ENCODE data around the gene ROR2. TPM values are rescaled to one million over a fixed set of nuclear protein-coding genes. Genes with fewer than 3 reads are reported as not detected.

Gene ROR2
- total RNA-seq, 4 donors from 2014 or later: 4.2 to 23.2 (median 11.2) TPM

DNA sequence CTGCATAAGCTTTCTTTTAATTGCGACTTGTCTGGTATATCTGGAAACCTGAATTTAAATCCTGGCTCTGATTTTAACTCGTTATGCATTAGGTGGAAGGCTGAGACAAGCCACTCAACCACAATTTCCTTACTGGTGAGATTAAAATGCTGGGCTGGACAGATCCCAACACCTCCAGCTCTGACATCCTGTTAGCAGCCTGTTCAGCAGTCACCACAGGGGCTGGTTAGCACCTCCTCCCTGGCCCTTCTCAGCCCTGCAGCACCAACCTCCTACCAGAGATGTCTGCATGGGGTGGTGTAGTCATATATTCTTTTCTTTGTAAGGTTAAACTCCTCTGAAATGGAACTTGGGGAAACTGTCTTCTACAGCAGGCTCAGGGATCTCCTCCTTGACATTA is 369.9 kb downstream of the ROR2 start:
- intact Hi-C loops (cut with DNase I; ENCODE audit: low total_unique reads) (no loop called here), in situ Hi-C loops (cut with MboI; ENCODE audit: low pct_ligation_motif_present in 1 of 4, low pct_unique_long_range_greater_than_20kb in 1 of 4, low sequenced_read_pairs in 3 of 4) (no loop called here)
- no peak overlapping the region for H3K4me3 ChIP-seq
- H3K27ac ChIP-seq: no peak overlapping the region
- peaks cover 0 to 4% (median 0%) of the 10 kb centered on the region in 4 donors for H3K4me1 ChIP-seq
- H3K36me3 ChIP-seq: no peaks in the 10 kb centered on the region
- no peak for DNase-seq
- H3K27me3 ChIP-seq: no peaks in the 10 kb centered on the region
- H3K9me3 ChIP-seq: no peaks in the 10 kb centered on the region
- no peak for TF ChIP-seq EP300 (IDR thresholded peaks at IDR 0.05; ENCODE audit: low read depth)
- no peak for TF ChIP-seq POLR2A (IDR thresholded peaks at IDR 0.05)
- TF ChIP-seq, protein P1, sequence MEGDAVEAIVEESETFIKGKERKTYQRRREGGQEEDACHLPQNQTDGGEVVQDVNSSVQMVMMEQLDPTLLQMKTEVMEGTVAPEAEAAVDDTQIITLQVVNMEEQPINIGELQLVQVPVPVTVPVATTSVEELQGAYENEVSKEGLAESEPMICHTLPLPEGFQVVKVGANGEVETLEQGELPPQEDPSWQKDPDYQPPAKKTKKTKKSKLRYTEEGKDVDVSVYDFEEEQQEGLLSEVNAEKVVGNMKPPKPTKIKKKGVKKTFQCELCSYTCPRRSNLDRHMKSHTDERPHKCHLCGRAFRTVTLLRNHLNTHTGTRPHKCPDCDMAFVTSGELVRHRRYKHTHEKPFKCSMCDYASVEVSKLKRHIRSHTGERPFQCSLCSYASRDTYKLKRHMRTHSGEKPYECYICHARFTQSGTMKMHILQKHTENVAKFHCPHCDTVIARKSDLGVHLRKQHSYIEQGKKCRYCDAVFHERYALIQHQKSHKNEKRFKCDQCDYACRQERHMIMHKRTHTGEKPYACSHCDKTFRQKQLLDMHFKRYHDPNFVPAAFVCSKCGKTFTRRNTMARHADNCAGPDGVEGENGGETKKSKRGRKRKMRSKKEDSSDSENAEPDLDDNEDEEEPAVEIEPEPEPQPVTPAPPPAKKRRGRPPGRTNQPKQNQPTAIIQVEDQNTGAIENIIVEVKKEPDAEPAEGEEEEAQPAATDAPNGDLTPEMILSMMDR (IDR thresholded peaks at IDR 0.05): no peak
- TF ChIP-seq POLR2AphosphoS5 (IDR thresholded peaks at IDR 0.05): no peak
- 50 to 61% methylated on average over 1 to 2 of the region's 2 CpGs for WGBS, 2 donors (ENCODE audit: low coverage in 1 of 2)

DNA sequence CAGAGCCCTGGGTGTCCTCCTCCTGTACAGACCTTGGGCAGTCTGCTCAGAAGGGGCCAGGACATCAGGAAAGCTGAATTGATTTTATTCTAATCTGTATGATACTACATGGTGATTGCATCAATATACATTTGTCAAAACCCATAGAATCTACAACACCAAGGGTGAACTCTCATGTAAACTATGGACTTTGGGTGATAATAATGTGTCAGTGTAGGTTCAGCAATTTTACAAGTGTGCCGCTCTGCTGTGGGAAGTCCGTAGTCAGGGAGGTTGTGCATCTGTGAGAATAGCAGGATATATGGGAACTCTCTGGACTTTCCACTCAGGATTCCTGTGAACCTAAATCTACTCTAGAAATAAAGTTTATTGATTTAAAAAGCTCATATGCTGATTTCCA is 371.1 kb downstream of the ROR2 start:
- TF ChIP-seq EP300 (IDR thresholded peaks at IDR 0.05; ENCODE audit: low read depth): no peak
- TF ChIP-seq, protein P1 (IDR thresholded peaks at IDR 0.05): no peak
- TF ChIP-seq POLR2AphosphoS5 (IDR thresholded peaks at IDR 0.05): no peak
- no peak for TF ChIP-seq POLR2A (IDR thresholded peaks at IDR 0.05)
- DNase-seq: no peak
- Histone ChIP-seq H3K4me3 (no peak overlapping the region), H3K27me3 (no peaks in the 10 kb centered on the region), H3K9me3 (no peaks in the 10 kb centered on the region), H3K27ac (no peak overlapping the region), H3K36me3 (no peaks in the 10 kb centered on the region), H3K4me1 (peaks cover 0 to 4% (median 0%) of the 10 kb centered on the region in 4 donors)
- in situ Hi-C loops (cut with MboI; ENCODE audit: low pct_ligation_motif_present in 1 of 4, low pct_unique_long_range_greater_than_20kb in 1 of 4, low sequenced_read_pairs in 3 of 4) (no loop called here), intact Hi-C loops (cut with DNase I; ENCODE audit: low total_unique reads) (loop anchor here (5.0 kb wide), 1 partner anchor 1177 kb away; no protein-coding TSS in a partner anchor)
- WGBS, 2 donors (ENCODE audit: low coverage in 1 of 2): 69 to 73% methylated on average over 2 of the region's 2 CpGs

- Histone ChIP-seq H3K4me1 (peaks cover 0 to 4% (median 0%) of the 10 kb centered on the region in 4 donors), H3K27me3 (no peaks in the 10 kb centered on the region), H3K9me3 (no peaks in the 10 kb centered on the region), H3K4me3 (no peak overlapping the region), H3K36me3 (no peaks in the 10 kb centered on the region), H3K27ac (no peak overlapping the region)
- DNase-seq: no peak
- WGBS, 2 donors (ENCODE audit: low coverage in 1 of 2): 69 to 71% methylated on average over 4 to 6 of the region's 6 CpGs
- intact Hi-C loops (cut with DNase I; ENCODE audit: low total_unique reads): loop anchor here (2.0 to 5.0 kb wide), 2 partner anchors 43 to 1175 kb away; no protein-coding TSS in a partner anchor
- TF ChIP-seq POLR2AphosphoS5 (IDR thresholded peaks at IDR 0.05): no peak
- no peak for TF ChIP-seq EP300 (IDR thresholded peaks at IDR 0.05; ENCODE audit: low read depth)
- TF ChIP-seq POLR2A (IDR thresholded peaks at IDR 0.05): no peak
- TF ChIP-seq, protein P1 (IDR thresholded peaks at IDR 0.05): no peak
- in situ Hi-C loops (cut with MboI; ENCODE audit: low pct_ligation_motif_present in 1 of 4, low pct_unique_long_range_greater_than_20kb in 1 of 4, low sequenced_read_pairs in 3 of 4): no loop called here
Observed at GRCh38 chr9:91577633-91578061, 372.4 kb downstream of the ROR2 start.

- in situ Hi-C loops (cut with MboI; ENCODE audit: low pct_ligation_motif_present in 1 of 4, low pct_unique_long_range_greater_than_20kb in 1 of 4, low sequenced_read_pairs in 3 of 4) (no loop called here), intact Hi-C loops (cut with DNase I; ENCODE audit: low total_unique reads) (no loop called here)
- Histone ChIP-seq H3K9me3 (no peaks in the 10 kb centered on the region), H3K27me3 (no peaks in the 10 kb centered on the region), H3K36me3 (no peaks in the 10 kb centered on the region), H3K27ac (no peak overlapping the region), H3K4me1 (peaks cover 0 to 4% (median 0%) of the 10 kb centered on the region in 4 donors), H3K4me3 (no peak overlapping the region)
- TF ChIP-seq POLR2A (IDR thresholded peaks at IDR 0.05) (no peak), POLR2AphosphoS5 (IDR thresholded peaks at IDR 0.05) (no peak), EP300 (IDR thresholded peaks at IDR 0.05; ENCODE audit: low read depth) (no peak)
- TF ChIP-seq, protein P1 (IDR thresholded peaks at IDR 0.05): no peak
- no peak for DNase-seq
- 88 to 90% methylated on average over 5 of the region's 5 CpGs for WGBS, 2 donors (ENCODE audit: low coverage in 1 of 2)
Observed at GRCh38 chr9:91572811-91573210, 377.2 kb downstream of the ROR2 start.
